HepG2 (cell line): ENCODE measurements around the gene RFFL. TPM values are rescaled to one million over a fixed set of nuclear protein-coding genes. Genes with fewer than 3 reads are reported as not detected.

Experiments
- BCL6 ChIP-seq: IDR thresholded peaks from 2 replicates; pipeline ENCODE4 v1.6.1; 2016; ENCODE audit warnings: missing genetic modification reagents, missing compliant biosample characterization
- FOXP4 ChIP-seq: sonication (generic); formaldehyde crosslinking; IDR thresholded peaks from 2 replicates; pipeline ENCODE4 v1.4.0; 2020; ENCODE audit warnings: missing genetic modification reagents
- IRF1 ChIP-seq: sonication (generic); formaldehyde crosslinking; IDR thresholded peaks from 2 replicates; pipeline ENCODE4 v1.4.0; 2020; ENCODE audit warnings: low read depth, mild to moderate bottlenecking, missing genetic modification reagents
- ISL2 ChIP-seq: sonication (generic); formaldehyde crosslinking; IDR thresholded peaks from 2 replicates; pipeline ENCODE4 v1.5.0; 2020; ENCODE audit warnings: missing genetic modification reagents
- PAXIP1 ChIP-seq: sonication (generic); formaldehyde crosslinking; conservative IDR thresholded peaks from 2 replicates; pipeline ENCODE4 v1.4.0; 2020; ENCODE audit warnings: mild to moderate bottlenecking, missing genetic modification reagents, moderate library complexity
- REST ChIP-seq, 2 experiments: IDR thresholded peaks; 2 replicates each; pipeline ENCODE4 v1.6.1; 2011 to 2012; ENCODE audit warnings: low read length in 2 of 2, borderline replicate concordance in 1 of 2, low read depth in 1 of 2, mild to moderate bottlenecking in 1 of 2, moderate library complexity in 1 of 2
- XBP1 ChIP-seq: sonication (generic); formaldehyde crosslinking; IDR thresholded peaks from 2 replicates; pipeline ENCODE4 v1.5.0; 2020; ENCODE audit warnings: missing genetic modification reagents
- YEATS2 ChIP-seq: sonication (generic); formaldehyde crosslinking; IDR thresholded peaks from 2 replicates; pipeline ENCODE4 v1.4.0; 2020; ENCODE audit warnings: missing genetic modification reagents, borderline replicate concordance
- ZNF235 ChIP-seq: sonication (generic); formaldehyde crosslinking; IDR thresholded peaks from 2 replicates; pipeline ENCODE4 v1.8.1; 2023; ENCODE audit warnings: mild to moderate bottlenecking, missing genetic modification reagents, borderline replicate concordance
- ZNF24 ChIP-seq: fragments of 450-650 bp; IDR thresholded peaks from 2 replicates; pipeline ENCODE4 v1.6.1; 2017; ENCODE audit warnings: antibody characterized with exemption, mild to moderate bottlenecking
- ZNF543 ChIP-seq: sonication (generic); formaldehyde crosslinking; IDR thresholded peaks from 2 replicates; pipeline ENCODE4 v1.4.0; 2020; ENCODE audit warnings: mild to moderate bottlenecking, missing genetic modification reagents
- ZNF605 ChIP-seq: sonication (generic); formaldehyde crosslinking; IDR thresholded peaks from 2 replicates; pipeline ENCODE4 v1.8.0; 2022; ENCODE audit warnings: mild to moderate bottlenecking, missing genetic modification reagents
- ZNF616 ChIP-seq: sonication (generic); formaldehyde crosslinking; IDR thresholded peaks from 2 replicates; pipeline ENCODE4 v1.5.0; 2020; ENCODE audit warnings: low read depth, mild to moderate bottlenecking, missing genetic modification reagents
- ZNF644 ChIP-seq: IDR thresholded peaks from 2 replicates; pipeline ENCODE4 v1.6.1; 2016; ENCODE audit warnings: low read depth
- ZNF652 ChIP-seq: IDR thresholded peaks from 2 replicates; pipeline ENCODE4 v1.6.1; 2016; ENCODE audit warnings: low read depth, borderline replicate concordance
- ZNF710 ChIP-seq: sonication (generic); formaldehyde crosslinking; IDR thresholded peaks from 2 replicates; pipeline ENCODE4 v1.5.0; 2020; ENCODE audit warnings: mild to moderate bottlenecking, missing genetic modification reagents, borderline replicate concordance
- ZNF782 ChIP-seq: sonication (generic); formaldehyde crosslinking; IDR thresholded peaks from 2 replicates; pipeline ENCODE4 v1.4.0; 2020; ENCODE audit warnings: missing genetic modification reagents, mild to moderate bottlenecking, borderline replicate concordance
- polyA plus RNA-seq, 8 experiments: library from polyadenylated mRNA; depleted of rRNA in 3 of 8; stranded (reverse) in 7 of 8; unstranded in 1 of 8; fragments of >200 nt; fragmentation: Illumina TruSeq in 4 of 8; extraction: Trizol in 4 of 8; gene quantifications; 2 replicates each; pipeline versions ENCODE4 v1.2.1 to v1.2.3, GENCODE V29; 2011 to 2016; ENCODE audit warnings: low read depth in 4 of 8, missing spikeins in 1 of 8, mixed read lengths in 1 of 8; ENCODE audit not compliant: insufficient read depth in 1 of 8
- total RNA-seq, 5 experiments: library from RNA; depleted of rRNA; stranded (reverse); fragments of >200 nt; fragmentation: Illumina TruSeq; extraction: Trizol; gene quantifications; 2 replicates each; pipeline ENCODE4 v1.2.3, GENCODE V29; 2016; ENCODE audit warnings: low read depth in 1 of 5

The RFFL gene
- total and polyA plus RNA-seq, 2 of the 13 experiments (the other 11 are each of a cell fraction or from before 2014, with no cell fraction given): 24.3 to 48.6 TPM

GRCh38 chr17:35051579-35052240 is 11.8 kb downstream of the RFFL start (continued):
- peak; percentile 71 for TF ChIP-seq PAXIP1 (CRISPR knock-in tag)
- TF ChIP-seq ISL2 (CRISPR knock-in tag): 0 out of 2 replicates have a peak, but pooled peaks have one; percentile 43
- no peak for TF ChIP-seq ZNF616
- no peak for TF ChIP-seq XBP1
- TF ChIP-seq ZNF644 (CRISPR knock-in tag): peak; percentile 65; the same call in 1 of the 2 replicates
- TF ChIP-seq ZNF652 (CRISPR knock-in tag): peak; percentile 42; the same call in 1 of the 2 replicates
- TF ChIP-seq ZNF710 (CRISPR knock-in tag): no peak
- TF ChIP-seq BCL6 (CRISPR knock-in tag): peak; percentile 80
- no peak for TF ChIP-seq REST (IDR thresholded peaks at IDR 0.05; ENCODE audit: borderline replicate concordance in 1 of 2, low read depth in 1 of 2, low read length in 2 of 2)
- TF ChIP-seq ZNF543 (CRISPR knock-in tag): no peak
- no peak for TF ChIP-seq ZNF782
- peak; percentile 81 for TF ChIP-seq FOXP4
- no peak for TF ChIP-seq IRF1 (CRISPR knock-in tag)
- peak; percentile 12; the same call in 1 of the 2 replicates for TF ChIP-seq YEATS2 (CRISPR knock-in tag)
- TF ChIP-seq ZNF235: no peak
- no peak for TF ChIP-seq ZNF24
- no peak for TF ChIP-seq ZNF605
